Gastrocnemius medialis (tissue), 4 donors: ENCODE data around the gene FAM9A. TPM values are rescaled to one million over a fixed set of nuclear protein-coding genes. Genes with fewer than 3 reads are reported as not detected.

Experiments used
- ATAC-seq, 2 donors: fragments of 150-250 bp; one replicate each; pipeline ENCODE4 v1.9.1; 2016
- DNase-seq, 2 donors: peaks; one replicate each; pipeline ENCODE4 v3.0.0-alpha.2; 2019
- H3K27ac ChIP-seq, 4 donors: fragments of 200-600 bp; sonication (generic); 1 replicate in 1 of 4; 2 replicates in 3 of 4; pipeline ENCODE4 v1.5.1; 2016 to 2018; ENCODE audit warnings: mild to moderate bottlenecking in 2 of 4, moderate library complexity in 1 of 4
- H3K27me3 ChIP-seq, 3 donors: fragments of 200-600 bp; sonication (generic) in 2 of 3; 1 replicate in 1 of 3; 2 replicates in 2 of 3; pipeline versions ENCODE4 v1.5.1 to v1.6.0; 2016 to 2019; ENCODE audit warnings: mild to moderate bottlenecking in 1 of 3, moderate library complexity in 1 of 3
- H3K36me3 ChIP-seq, 2 donors: fragments of 200-600 bp; sonication (generic) in 1 of 2; one replicate each; pipeline ENCODE4 v1.5.1; 2017 to 2018
- H3K4me1 ChIP-seq, 2 donors: fragments of 200-600 bp; sonication (generic) in 1 of 2; one replicate each; pipeline ENCODE4 v1.5.1; 2016 to 2017; ENCODE audit warnings: mild to moderate bottlenecking in 2 of 2
- H3K4me3 ChIP-seq, 4 donors: fragments of 200-600 bp; sonication (generic) in 3 of 4; 1 replicate in 1 of 4; 2 replicates in 3 of 4; pipeline ENCODE4 v1.5.1; 2016 to 2019; ENCODE audit warnings: mild to moderate bottlenecking in 2 of 4
- H3K9me3 ChIP-seq, 3 donors: fragments of 200-600 bp; sonication (generic) in 2 of 3; 1 replicate in 1 of 3; 2 replicates in 2 of 3; pipeline ENCODE4 v1.5.1; 2016 to 2019
- CTCF ChIP-seq, 5 experiments: fragments of 450-650 bp in 3 of 5; fragments of 200-600 bp in 2 of 5; sonication (generic) in 2 of 5; IDR thresholded peaks in 4 of 5; conservative IDR thresholded peaks in 1 of 5; 1 replicate in 4 of 5; 2 replicates in 1 of 5; pipeline ENCODE4 v1.5.1; 2016 to 2019; ENCODE audit warnings: antibody characterized with exemption in 5 of 5, mild to moderate bottlenecking in 3 of 5, moderate library complexity in 3 of 5
- POLR2A ChIP-seq, 2 donors: fragments of 450-650 bp; IDR thresholded peaks; one replicate each; pipeline ENCODE4 v1.6.1; 2017; ENCODE audit warnings: antibody characterized with exemption in 2 of 2, mild to moderate bottlenecking in 2 of 2, moderate library complexity in 2 of 2
- in situ Hi-C, 4 donors: fragments of 200-750 bp; cut with MboI; loops; one replicate each; pipeline versions ENCODE4 v1.15.0 to v1.8.0; 2017; ENCODE audit warnings: low sequenced_read_pairs in 4 of 4
- intact Hi-C: fragments of 100-400 bp; cut with DNase I; formaldehyde crosslinking; loops from one replicate; pipeline ENCODE4 v1.15.1; 2023; ENCODE audit warnings: low total_unique reads
- total RNA-seq, 4 donors: library from RNA; depleted of rRNA; stranded (reverse); fragments of >200 nt; gene quantifications; one replicate each; pipeline versions ENCODE4 v1.1.0 to v1.2.3, GENCODE V29; 2016

The FAM9A gene
- total RNA-seq, 4 donors from 2014 or later, result not detected

- Histone ChIP-seq H3K27me3 (no peaks in the 10 kb centered on the region), H3K9me3 (no peaks in the 10 kb centered on the region), H3K27ac (no peak overlapping the region), H3K4me3 (no peak overlapping the region), H3K4me1 (no peaks in the 10 kb centered on the region), H3K36me3 (no peaks in the 10 kb centered on the region)
- intact Hi-C loops (no loop called here), in situ Hi-C loops (loop anchor here in 1 of 4 donors (25.0 kb wide), 1 partner anchor 899 kb away; no protein-coding TSS in a partner anchor)
- no peak for DNase-seq
- TF ChIP-seq POLR2A (IDR thresholded peaks at IDR 0.05), result no peak
- no peak for TF ChIP-seq CTCF (IDR thresholded peaks at IDR 0.05 in 4 of 5, conservative IDR thresholded peaks at IDR 0.05 in 1 of 5)
- no peak for ATAC-seq
Measured at GRCh38 chrX:8813036-8813435, 11.9 kb upstream of the FAM9A start.

GRCh38 chrX:8811611-8812010 is 10.4 kb upstream of the FAM9A start:
- intact Hi-C loops, result no loop called here
- no peak for ATAC-seq
- H3K4me1 ChIP-seq, result no peaks in the 10 kb centered on the region

GRCh38 chrX:8808661-8809060 is 7.5 kb upstream of the FAM9A start:
- no peaks in the 10 kb centered on the region for H3K9me3 ChIP-seq
- H3K4me1 ChIP-seq, result no peaks in the 10 kb centered on the region
- H3K4me3 ChIP-seq, result no peak overlapping the region
- H3K36me3 ChIP-seq, result no peaks in the 10 kb centered on the region
- in situ Hi-C loops, result loop anchor here in 1 of 4 donors (25.0 kb wide), 1 partner anchor 904 kb away; no protein-coding TSS in a partner anchor
- no peaks in the 10 kb centered on the region for H3K27me3 ChIP-seq
- no peak for TF ChIP-seq POLR2A (IDR thresholded peaks at IDR 0.05)
- TF ChIP-seq CTCF (IDR thresholded peaks at IDR 0.05 in 4 of 5, conservative IDR thresholded peaks at IDR 0.05 in 1 of 5), result no peak
- ATAC-seq (no peak), DNase-seq (no peak)
- intact Hi-C loops, result no loop called here
- no peak overlapping the region for H3K27ac ChIP-seq

More at GRCh38 chrX:8811611-8812010, 10.4 kb upstream of the FAM9A start:
- no peak overlapping the region for H3K27ac ChIP-seq
- H3K4me3 ChIP-seq, result no peak overlapping the region
- no peaks in the 10 kb centered on the region for H3K9me3 ChIP-seq
- in situ Hi-C loops, result loop anchor here in 1 of 4 donors (25.0 kb wide), 1 partner anchor 901 kb away; no protein-coding TSS in a partner anchor
- TF ChIP-seq POLR2A (IDR thresholded peaks at IDR 0.05), result no peak
- no peak for TF ChIP-seq CTCF (IDR thresholded peaks at IDR 0.05 in 4 of 5, conservative IDR thresholded peaks at IDR 0.05 in 1 of 5)
- no peaks in the 10 kb centered on the region for H3K27me3 ChIP-seq
- no peak for DNase-seq
- no peaks in the 10 kb centered on the region for H3K36me3 ChIP-seq

GRCh38 chrX:8805974-8806373 is 4.8 kb upstream of the FAM9A start:
- H3K27ac ChIP-seq, result no peak overlapping the region
- DNase-seq (no peak), ATAC-seq (no peak)
- H3K4me1 ChIP-seq, result no peaks in the 10 kb centered on the region
- no peak overlapping the region for H3K4me3 ChIP-seq
- H3K27me3 ChIP-seq, result no peaks in the 10 kb centered on the region
- no peak for TF ChIP-seq CTCF (IDR thresholded peaks at IDR 0.05 in 4 of 5, conservative IDR thresholded peaks at IDR 0.05 in 1 of 5)
- no peaks in the 10 kb centered on the region for H3K9me3 ChIP-seq
- intact Hi-C loops (no loop called here), in situ Hi-C loops (loop anchor here in 1 of 4 donors (25.0 kb wide), 1 partner anchor 906 kb away; no protein-coding TSS in a partner anchor)
- H3K36me3 ChIP-seq, result no peaks in the 10 kb centered on the region

GRCh38 chrX:8805046-8805445 is 3.9 kb upstream of the FAM9A start:
- intact Hi-C loops (no loop called here), in situ Hi-C loops (loop anchor here in 1 of 4 donors (25.0 kb wide), 1 partner anchor 907 kb away; no protein-coding TSS in a partner anchor)
- no peak for ATAC-seq
- H3K4me3 ChIP-seq, result no peak overlapping the region
- no peak overlapping the region for H3K27ac ChIP-seq
- TF ChIP-seq CTCF (IDR thresholded peaks at IDR 0.05 in 4 of 5, conservative IDR thresholded peaks at IDR 0.05 in 1 of 5) (no peak), POLR2A (IDR thresholded peaks at IDR 0.05) (no peak)
- no peaks in the 10 kb centered on the region for H3K4me1 ChIP-seq
- no peak for DNase-seq
- H3K36me3 ChIP-seq, result no peaks in the 10 kb centered on the region
- no peaks in the 10 kb centered on the region for H3K9me3 ChIP-seq
- no peaks in the 10 kb centered on the region for H3K27me3 ChIP-seq
